Measurements from ENCODE around the gene FOXO1.

FOXO1 gene

GRCh38 chr13:40549500-40550094 is 116.8 kb downstream of the FOXO1 start:
- no peaks in the 10 kb centered on the region for H3F3A ChIP-seq (ENCODE audit: insufficient read depth, low read length)
- H3K9me2 ChIP-seq (ENCODE audit: low read depth, low read length): no peaks in the 10 kb centered on the region
- peaks cover 55% of the 10 kb centered on the region for H3K4me1 ChIP-seq (ENCODE audit: insufficient read depth, low read length, severe bottlenecking)
- TF ChIP-seq, protein P1, sequence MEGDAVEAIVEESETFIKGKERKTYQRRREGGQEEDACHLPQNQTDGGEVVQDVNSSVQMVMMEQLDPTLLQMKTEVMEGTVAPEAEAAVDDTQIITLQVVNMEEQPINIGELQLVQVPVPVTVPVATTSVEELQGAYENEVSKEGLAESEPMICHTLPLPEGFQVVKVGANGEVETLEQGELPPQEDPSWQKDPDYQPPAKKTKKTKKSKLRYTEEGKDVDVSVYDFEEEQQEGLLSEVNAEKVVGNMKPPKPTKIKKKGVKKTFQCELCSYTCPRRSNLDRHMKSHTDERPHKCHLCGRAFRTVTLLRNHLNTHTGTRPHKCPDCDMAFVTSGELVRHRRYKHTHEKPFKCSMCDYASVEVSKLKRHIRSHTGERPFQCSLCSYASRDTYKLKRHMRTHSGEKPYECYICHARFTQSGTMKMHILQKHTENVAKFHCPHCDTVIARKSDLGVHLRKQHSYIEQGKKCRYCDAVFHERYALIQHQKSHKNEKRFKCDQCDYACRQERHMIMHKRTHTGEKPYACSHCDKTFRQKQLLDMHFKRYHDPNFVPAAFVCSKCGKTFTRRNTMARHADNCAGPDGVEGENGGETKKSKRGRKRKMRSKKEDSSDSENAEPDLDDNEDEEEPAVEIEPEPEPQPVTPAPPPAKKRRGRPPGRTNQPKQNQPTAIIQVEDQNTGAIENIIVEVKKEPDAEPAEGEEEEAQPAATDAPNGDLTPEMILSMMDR (IDR thresholded peaks at IDR 0.05; ENCODE audit: low read length): no peak
- no peak for TF ChIP-seq EZH2 (IDR thresholded peaks at IDR 0.05; ENCODE audit: borderline replicate concordance, low read length)
- H3K4me3 ChIP-seq (ENCODE audit: low read depth, low read length, poor library complexity, severe bottlenecking): no peak overlapping the region
- H2AFZ ChIP-seq (ENCODE audit: low read length): no peak overlapping the region
- no peak overlapping the region for H3K9ac ChIP-seq (ENCODE audit: low read length)
- H3K9me3 ChIP-seq (ENCODE audit: low read length): no peaks in the 10 kb centered on the region
- peaks cover 5% of the 10 kb centered on the region; the same call in 1 of the 2 replicates for H3K36me3 ChIP-seq (ENCODE audit: insufficient read depth, low read length)
- no peak overlapping the region for H3K27ac ChIP-seq (ENCODE audit: low read depth, low read length, poor library complexity, severe bottlenecking)
- H3K27me3 ChIP-seq (ENCODE audit: insufficient read depth, low read length): no peaks in the 10 kb centered on the region
- no peaks in the 10 kb centered on the region for H4K20me1 ChIP-seq (ENCODE audit: insufficient read depth, low read length)
- H3K79me2 ChIP-seq (ENCODE audit: insufficient read depth, low read length): no peaks in the 10 kb centered on the region
- no peak overlapping the region for H3K4me2 ChIP-seq (ENCODE audit: low read length)

DNA sequence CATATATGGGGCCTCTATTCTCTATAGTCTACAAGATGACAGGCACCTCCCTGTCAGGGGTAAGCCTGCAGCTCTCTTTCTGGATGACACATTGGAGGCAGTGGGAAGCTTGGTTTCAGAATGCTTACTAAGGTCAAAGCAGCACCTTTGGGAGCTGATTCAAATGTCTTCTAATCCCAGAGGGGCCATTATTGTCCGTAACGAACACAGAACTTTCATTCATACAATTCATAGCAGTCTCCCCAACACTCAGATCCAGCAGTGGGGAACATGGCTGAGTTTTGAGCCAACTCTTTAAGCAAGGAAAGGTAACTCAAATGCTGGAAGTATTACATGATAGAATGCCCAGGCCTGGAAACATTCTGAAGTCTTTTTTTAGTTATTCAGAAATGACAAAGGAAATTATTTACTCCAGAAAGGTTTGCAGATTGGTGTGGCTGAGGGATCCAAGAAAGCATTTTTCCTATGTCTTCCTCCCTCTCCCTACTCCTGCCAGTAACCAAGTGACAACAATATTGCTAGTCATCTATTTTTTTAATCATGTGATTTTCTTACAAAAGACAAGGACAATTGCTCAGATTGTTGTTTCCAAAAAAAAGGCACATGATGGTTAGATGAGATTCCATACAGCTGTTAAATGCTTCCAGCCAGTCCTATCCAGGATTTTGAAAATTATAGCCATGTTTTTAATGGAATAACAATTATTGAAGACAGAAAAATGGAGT is 118.7 kb downstream of the FOXO1 start:
- Histone ChIP-seq H3K79me2 (ENCODE audit: insufficient read depth, low read length) (no peaks in the 10 kb centered on the region), H3K27ac (ENCODE audit: low read depth, low read length, poor library complexity, severe bottlenecking) (peak overlapping the region; percentile 55), H3K4me1 (ENCODE audit: insufficient read depth, low read length, severe bottlenecking) (peaks cover 42% of the 10 kb centered on the region), H4K20me1 (ENCODE audit: insufficient read depth, low read length) (no peaks in the 10 kb centered on the region), H3K9me3 (ENCODE audit: low read length) (no peaks in the 10 kb centered on the region), H3K27me3 (ENCODE audit: insufficient read depth, low read length) (no peaks in the 10 kb centered on the region), H2AFZ (ENCODE audit: low read length) (no peak overlapping the region), H3K36me3 (ENCODE audit: insufficient read depth, low read length) (no peaks in the 10 kb centered on the region), H3K4me2 (ENCODE audit: low read length) (no peak overlapping the region), H3F3A (ENCODE audit: insufficient read depth, low read length) (no peaks in the 10 kb centered on the region), H3K4me3 (ENCODE audit: low read depth, low read length, poor library complexity, severe bottlenecking) (no peak overlapping the region), H3K9me2 (ENCODE audit: low read depth, low read length) (no peaks in the 10 kb centered on the region), H3K9ac (ENCODE audit: low read length) (no peak overlapping the region)
- TF ChIP-seq, protein P1 (IDR thresholded peaks at IDR 0.05; ENCODE audit: low read length): no peak
- TF ChIP-seq EZH2 (IDR thresholded peaks at IDR 0.05; ENCODE audit: borderline replicate concordance, low read length): no peak

- H3K36me3 ChIP-seq (ENCODE audit: insufficient read depth, low read length): no peaks in the 10 kb centered on the region
- no peak overlapping the region for H3K9ac ChIP-seq (ENCODE audit: low read length)
- no peaks in the 10 kb centered on the region for H3K27me3 ChIP-seq (ENCODE audit: insufficient read depth, low read length)
- no peaks in the 10 kb centered on the region for H3F3A ChIP-seq (ENCODE audit: insufficient read depth, low read length)
- H3K4me3 ChIP-seq (ENCODE audit: low read depth, low read length, poor library complexity, severe bottlenecking): no peak overlapping the region
- H3K27ac ChIP-seq (ENCODE audit: low read depth, low read length, poor library complexity, severe bottlenecking): no peak overlapping the region
- H3K9me2 ChIP-seq (ENCODE audit: low read depth, low read length): no peaks in the 10 kb centered on the region
- H4K20me1 ChIP-seq (ENCODE audit: insufficient read depth, low read length): no peaks in the 10 kb centered on the region
- H3K4me2 ChIP-seq (ENCODE audit: low read length): no peak overlapping the region
- TF ChIP-seq, protein P1 (IDR thresholded peaks at IDR 0.05; ENCODE audit: low read length): no peak
- TF ChIP-seq EZH2 (IDR thresholded peaks at IDR 0.05; ENCODE audit: borderline replicate concordance, low read length): no peak
- peaks cover 25% of the 10 kb centered on the region for H3K4me1 ChIP-seq (ENCODE audit: insufficient read depth, low read length, severe bottlenecking)
- no peak overlapping the region for H2AFZ ChIP-seq (ENCODE audit: low read length)
- H3K79me2 ChIP-seq (ENCODE audit: insufficient read depth, low read length): no peaks in the 10 kb centered on the region
- H3K9me3 ChIP-seq (ENCODE audit: low read length): no peaks in the 10 kb centered on the region
These were observed 120.4 kb downstream of the FOXO1 start for GRCh38 chr13:40546047-40546446.
